Measurements from ENCODE around the gene CFAP74. TPM values are rescaled to one million over a fixed set of nuclear protein-coding genes. Genes with fewer than 3 reads are reported as not detected.

The CFAP74 gene
- total and polyA plus RNA-seq, 9 of the 15 experiments (the other 6 are each of a cell fraction or from before 2014, with no cell fraction given) = 0.03 to 0.15 (median 0.05) TPM; not detected in 6

- ChIA-PET POLR2A (interaction anchor here (0.6 to 1.5 kb wide), 4 partner anchors 14 to 155 kb away, joined by 3 to 5 read pairs (median 4); no protein-coding TSS in a partner anchor), CTCF (ENCODE audit: low intra/inter-chr PET ratio) (no interaction called here)
These were observed 123.6 kb downstream of the CFAP74 start for GRCh38 chr1:1879942-1880341.

More at GRCh38 chr1:1879942-1880341, 123.6 kb downstream of the CFAP74 start:
- intact Hi-C loops (cut with micrococcal nuclease) (no loop called here), in situ Hi-C loops (cut with MboI) (no loop called here)
- ATAC-seq (no peak), FAIRE-seq (no peak), DNase-seq (ENCODE audit: extremely low read depth in 1 of 4, low spot score in 3 of 4) (no peak)
- no TSS peak for BruUV-seq (replicated peaks)
- TF ChIP-seq GMEB1 (CRISPR knock-in tag; IDR thresholded peaks at IDR 0.05) (no peak), SRSF1 (IDR thresholded peaks at IDR 0.05; ENCODE audit: low read depth, low read length) (no peak), ZNF121 (CRISPR knock-in tag; conservative IDR thresholded peaks at IDR 0.05) (peak; percentile 84), STAG1 (CRISPR knock-in tag; IDR thresholded peaks at IDR 0.05; ENCODE audit: borderline replicate concordance) (no peak), HDAC3 (IDR thresholded peaks at IDR 0.05; ENCODE audit: borderline replicate concordance, partially characterized antibody) (no peak)
- no peak overlapping the region for H3K4me2 ChIP-seq (ENCODE audit: insufficient read depth, low read length)
- no peak overlapping the region for H3K4me3 ChIP-seq
- H3K27me3 ChIP-seq (ENCODE audit: control insufficient read depth in 2 of 2, insufficient read depth in 2 of 2, low read length in 2 of 2) = no peaks in the 10 kb centered on the region
- peaks cover 73% of the 10 kb centered on the region for H4K20me1 ChIP-seq (replicated peaks; ENCODE audit: control insufficient read depth, insufficient read depth, low read length)
- H3K79me2 ChIP-seq (ENCODE audit: control insufficient read depth, insufficient read depth, low read length) = peaks cover 92% of the 10 kb centered on the region
- peaks cover 22% of the 10 kb centered on the region for H3K9me1 ChIP-seq (ENCODE audit: control insufficient read depth, insufficient read depth, low read length)
- peaks cover 29 to 40% of the 10 kb centered on the region in 2 experiments; a peak in 4 of 5 replicates for H3K4me1 ChIP-seq (replicated peaks in 1 of 2; ENCODE audit: control insufficient read depth in 2 of 2, insufficient read depth in 2 of 2, low read length in 2 of 2)
- H3K27ac ChIP-seq (ENCODE audit: extremely low read depth, low read depth, low read length) = no peak overlapping the region
- no peak overlapping the region for H3K9ac ChIP-seq (ENCODE audit: insufficient read depth in 1 of 2, low read depth in 2 of 2, low read length in 2 of 2)
- 89% methylated on average over 5 of the region's 5 CpGs for WGBS (ENCODE audit: insufficient coverage, low coverage, missing lambda C conversion rate)
- peaks cover 47% of the 10 kb centered on the region for H3K36me3 ChIP-seq (ENCODE audit: control insufficient read depth, insufficient read depth, low read length)
- no peak overlapping the region for H2AFZ ChIP-seq (ENCODE audit: low read depth, low read length)
- no peaks in the 10 kb centered on the region for H3K9me3 ChIP-seq (replicated peaks; ENCODE audit: control insufficient read depth, insufficient read depth, low read depth, low read length)
